HCT116 (cell line): ENCODE measurements around the gene MRGPRX3.

Experiments used
- CTCF ChIP-seq, 3 experiments: fragments of 200-600 bp in 1 of 3; sonication (generic) in 1 of 3; IDR thresholded peaks in 2 of 3; conservative IDR thresholded peaks in 1 of 3; 2 replicates each; pipeline ENCODE4 v1.5.1; 2012 to 2017; ENCODE audit warnings: low read depth in 2 of 3, low read length in 2 of 3, antibody characterized with exemption in 1 of 3, borderline replicate concordance in 1 of 3, control low read depth in 1 of 3, mild to moderate bottlenecking in 1 of 3, mixed read lengths in 1 of 3, mixed run types in 1 of 3, moderate library complexity in 1 of 3; ENCODE audit not compliant: insufficient read depth in 1 of 3
- EZH2 ChIP-seq: fragments of 200-600 bp; sonication (generic); IDR thresholded peaks from 2 replicates; pipeline ENCODE4 v1.6.1; 2017; ENCODE audit warnings: antibody characterized with exemption, mixed run types
- EZH2phosphoT487 ChIP-seq: fragments of 200-600 bp; IDR thresholded peaks from 2 replicates; pipeline ENCODE4 v1.6.1; 2018; ENCODE audit warnings: antibody characterized with exemption, borderline replicate concordance
- JUND ChIP-seq: IDR thresholded peaks from 2 replicates; pipeline ENCODE4 v1.6.1; 2012
- POLR2A ChIP-seq: IDR thresholded peaks from 2 replicates; pipeline ENCODE4 v1.7.0; 2011; ENCODE audit warnings: borderline replicate concordance; ENCODE audit not compliant: insufficient read depth, insufficient read length; ENCODE audit errors: extremely low read depth
- POLR2AphosphoS5 ChIP-seq: IDR thresholded peaks from 2 replicates; pipeline ENCODE4 v1.6.1; 2011; ENCODE audit warnings: mild to moderate bottlenecking, low read depth, low read length, moderate library complexity
- RAD21 ChIP-seq: IDR thresholded peaks from 2 replicates; pipeline ENCODE4 v1.6.1; 2012; ENCODE audit warnings: low read depth, mild to moderate bottlenecking
- REST ChIP-seq: IDR thresholded peaks from 2 replicates; pipeline ENCODE4 v1.6.1; 2012; ENCODE audit warnings: low read depth
- SIN3A ChIP-seq: IDR thresholded peaks from 2 replicates; pipeline ENCODE4 v1.6.1; 2012; ENCODE audit warnings: low read depth
- SP1 ChIP-seq: IDR thresholded peaks from 2 replicates; pipeline ENCODE4 v1.6.1; 2012; ENCODE audit warnings: low read depth
- SRF ChIP-seq: IDR thresholded peaks from 2 replicates; pipeline ENCODE4 v1.6.1; 2012; ENCODE audit warnings: low read depth

GRCh38 chr11:18108254-18108653, 24.1 kb upstream of the MRGPRX3 start:
- no peak for TF ChIP-seq POLR2AphosphoS5
- no peak for TF ChIP-seq CTCF (IDR thresholded peaks at IDR 0.05 in 2 of 3, conservative IDR thresholded peaks at IDR 0.05 in 1 of 3; ENCODE audit: borderline replicate concordance in 1 of 3, insufficient read depth in 1 of 3, low read depth in 2 of 3, low read length in 2 of 3)
- no peak for TF ChIP-seq POLR2A
- TF ChIP-seq RAD21 = no peak
- TF ChIP-seq EZH2phosphoT487 = no peak
- TF ChIP-seq REST = no peak
- TF ChIP-seq SP1 = no peak
- no peak for TF ChIP-seq EZH2
- TF ChIP-seq SRF = no peak
- no peak for TF ChIP-seq SIN3A
- TF ChIP-seq JUND = no peak
